Hematopoietic multipotent progenitor cell treated with erythropoietin and hydrocortisone succinate and interleukin-3 and kit ligand, for 8 days (in vitro differentiated cells): ENCODE results near the gene ORAI1.
"Not testable (repeated sequence)": the region's sequence is repeated elsewhere in the genome, so short reads cannot be mapped to it uniquely, and the experiment has no call there.

ENCODE experiments used
- DNase-seq: peaks from one replicate; pipeline ENCODE4 v3.0.0-alpha.2; 2015

ORAI1 gene

GRCh38 chr12:121626087-121626852 is at the start of gene ORAI1:
Gene ORAI1 (plus strand): TSS chr12:121626530.
- DNase-seq: peak; percentile 92

GRCh38 chr12:121576851-121577391 is 49.4 kb upstream of the ORAI1 start:
- no peak for DNase-seq

DNA sequence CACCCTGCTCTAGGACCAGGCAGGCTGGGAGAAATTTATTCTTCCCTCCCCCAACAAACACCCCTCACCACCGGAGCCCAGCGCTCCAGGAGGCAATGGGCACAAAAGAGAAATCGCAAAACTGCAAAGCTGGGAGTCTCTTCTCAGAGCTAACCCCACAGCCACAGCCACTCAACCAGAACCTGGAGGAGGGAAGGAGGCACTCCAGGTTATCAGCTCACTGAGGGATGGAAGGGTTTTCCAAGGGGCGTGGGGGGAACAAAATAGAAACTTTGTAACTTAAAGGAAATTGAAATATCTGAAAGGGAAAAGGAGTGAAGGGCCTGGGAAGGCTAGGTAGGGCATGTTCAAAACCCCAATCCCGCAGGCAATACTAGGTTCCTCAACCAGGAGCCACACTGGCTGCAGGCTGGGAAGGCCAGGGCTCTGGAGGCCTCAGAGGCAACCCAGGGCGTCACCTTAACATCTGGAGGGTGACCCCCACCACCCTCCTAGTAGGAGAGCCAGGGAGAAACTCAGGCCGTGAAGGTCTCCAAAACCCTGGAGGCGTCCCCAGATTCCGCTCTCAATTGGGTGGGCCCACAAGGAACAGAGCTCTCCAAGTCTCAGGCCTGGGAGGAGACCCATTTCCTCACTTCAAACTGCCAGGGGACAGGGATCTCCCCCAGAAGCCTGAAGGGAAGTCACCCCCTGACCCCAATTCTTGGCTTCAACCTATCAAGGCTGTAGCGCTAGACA is 48.7 kb upstream of the ORAI1 start:
- DNase-seq: no peak

GRCh38 chr12:121578230-121579189 is 47.8 kb upstream of the ORAI1 start:
- DNase-seq: no peak

GRCh38 chr12:121579190-121579791 is 47.0 kb upstream of the ORAI1 start:
- DNase-seq: peak; percentile 25

GRCh38 chr12:121579981-121580868 is 46.1 kb upstream of the ORAI1 start:
- DNase-seq: peak; percentile 68

- DNase-seq: peak; percentile 68
Measured at GRCh38 chr12:121580959-121581685, 45.2 kb upstream of the ORAI1 start, which contains the start of gene KDM2B. Gene KDM2B (minus strand): TSS chr12:121581023. CDS start chr12:121580911, 112 bp downstream.

DNA sequence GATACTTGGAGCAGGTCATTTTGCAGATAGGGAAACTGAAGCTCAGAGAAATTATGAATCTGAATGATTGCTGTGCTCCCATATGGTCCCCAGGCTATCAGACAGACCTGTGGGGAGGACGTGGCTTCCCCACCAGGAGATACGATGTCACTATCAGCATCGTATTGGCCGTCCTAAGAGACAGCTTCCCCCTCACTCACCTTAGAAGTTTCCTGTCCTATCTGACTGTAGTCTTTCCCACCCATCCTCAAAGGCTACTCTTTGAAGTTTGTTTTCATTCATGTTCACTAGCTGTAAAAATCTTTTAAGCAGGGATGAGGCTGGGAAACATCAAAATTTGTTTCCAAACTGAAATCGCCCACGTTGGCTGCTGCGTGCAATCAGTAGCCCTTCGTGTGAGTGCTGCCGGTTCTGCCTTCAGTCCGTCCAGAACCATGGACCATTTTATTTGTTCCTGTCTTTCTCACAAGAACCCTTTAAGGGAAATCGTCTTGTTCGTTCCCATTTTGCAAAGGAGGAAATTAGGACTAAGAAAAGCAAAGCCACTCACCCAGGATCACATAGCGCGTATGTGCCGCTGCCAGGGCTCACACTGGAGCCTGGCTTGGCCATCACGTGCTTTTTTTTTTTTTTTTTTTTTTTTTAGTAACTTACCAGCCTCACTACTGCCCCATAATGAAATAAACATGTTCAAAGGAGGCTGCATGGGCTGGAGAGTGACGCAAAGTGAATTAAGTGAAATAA is 44.5 kb upstream of the ORAI1 start:
- peak; percentile 60 for DNase-seq

DNA sequence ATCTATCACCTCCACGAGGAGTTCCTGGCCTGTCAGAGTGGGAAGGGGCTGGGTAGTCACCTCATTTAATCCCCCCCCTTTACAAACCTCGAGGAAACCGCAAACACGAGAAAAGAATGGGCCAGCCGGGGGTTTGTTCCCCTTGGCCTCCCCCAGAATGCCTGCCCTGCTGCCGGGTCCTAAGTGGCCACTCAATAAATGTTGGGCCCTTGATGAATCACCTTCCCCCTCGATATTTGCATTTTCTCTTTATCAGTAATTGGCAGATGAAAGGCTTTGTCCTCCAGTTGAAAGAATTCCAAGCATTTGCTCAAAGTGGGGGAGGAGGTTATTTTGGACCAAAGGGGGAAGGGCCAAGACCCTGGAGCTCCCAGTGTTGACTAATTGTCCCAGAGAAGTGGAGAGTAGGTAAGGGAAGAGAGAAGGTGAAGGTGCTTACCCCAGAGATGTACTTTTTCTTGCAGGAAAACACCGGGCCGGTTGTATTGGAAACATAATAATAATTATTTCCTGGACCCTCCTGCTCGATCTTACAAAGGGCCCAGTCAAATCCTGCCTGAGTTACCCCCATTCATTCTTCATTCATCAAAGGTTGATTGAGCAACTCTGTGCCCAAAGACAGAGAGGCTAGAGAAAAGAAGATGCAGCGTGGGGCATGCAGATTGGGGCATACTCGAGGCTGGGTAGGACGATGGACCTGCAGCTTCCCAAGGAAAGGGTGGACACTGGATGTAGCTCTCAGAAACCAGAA is 43.6 kb upstream of the ORAI1 start:
- peak; percentile 73 for DNase-seq

- not testable (repeated sequence) for DNase-seq
Measured at GRCh38 chr12:121583334-121583661, 43.0 kb upstream of the ORAI1 start.

DNA sequence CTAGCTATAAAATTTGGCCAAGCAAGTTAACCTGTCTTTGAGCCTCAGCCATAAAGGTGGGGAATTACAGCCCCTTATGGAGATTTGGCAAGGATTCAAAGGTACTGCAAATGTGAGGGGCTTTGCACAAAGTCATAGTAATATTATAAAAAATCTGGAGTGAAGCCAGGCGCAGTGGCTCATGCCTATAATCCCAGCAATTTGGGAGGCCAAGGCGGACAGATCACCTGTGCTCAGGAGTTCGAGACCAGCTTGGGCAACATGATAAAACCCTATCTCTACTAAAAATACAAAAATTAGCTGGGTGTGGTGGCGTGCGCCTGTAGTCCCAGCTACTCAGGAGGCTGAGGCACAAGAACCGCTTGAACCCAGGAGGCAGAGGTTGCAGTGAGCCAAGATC is 41.4 kb upstream of the ORAI1 start:
- DNase-seq: peak; percentile 45

GRCh38 chr12:121590476-121591143 is 35.7 kb upstream of the ORAI1 start:
- no peak for DNase-seq

GRCh38 chr12:121592320-121592719 is 34.0 kb upstream of the ORAI1 start:
- no peak for DNase-seq

DNA sequence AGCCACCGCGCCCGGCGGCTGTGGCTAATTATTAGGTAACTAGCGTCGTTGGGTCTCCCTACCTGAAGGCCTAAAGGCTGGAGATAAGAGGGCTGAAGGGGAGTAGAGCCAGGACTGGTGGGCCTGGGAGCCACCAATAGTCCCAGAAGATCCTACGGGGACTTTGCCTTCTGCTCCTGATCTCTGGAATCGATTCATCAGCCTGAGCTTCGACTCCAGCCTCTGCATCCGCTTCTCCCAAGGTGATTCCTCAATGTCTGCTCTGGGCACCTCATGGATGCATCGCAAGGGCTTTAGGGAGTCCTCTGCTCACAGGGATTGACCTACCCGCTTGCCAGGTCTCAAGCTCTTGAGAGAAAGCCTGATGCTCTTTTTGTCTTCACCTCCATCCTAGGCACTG is 30.8 kb upstream of the ORAI1 start:
- DNase-seq: no peak

DNA sequence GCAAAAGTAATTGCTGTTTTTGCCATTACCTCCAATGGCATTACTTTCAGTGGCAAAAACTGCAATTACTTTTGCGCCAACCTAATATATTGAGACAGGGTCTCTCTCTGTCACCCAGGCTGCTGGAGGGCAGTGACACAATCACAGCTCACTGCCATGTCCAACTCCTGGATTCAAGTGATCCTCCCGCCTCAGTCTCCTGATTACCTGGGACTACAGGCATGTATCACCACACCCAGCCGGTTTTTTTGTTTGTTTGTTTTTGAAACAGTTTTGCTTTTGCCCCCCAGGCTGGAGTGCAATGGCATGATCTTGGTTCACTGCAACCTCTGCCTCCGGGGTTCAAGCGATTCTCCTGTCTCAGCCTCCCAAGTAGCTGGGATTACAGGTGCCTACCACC is 29.8 kb upstream of the ORAI1 start:
- no peak for DNase-seq

DNA sequence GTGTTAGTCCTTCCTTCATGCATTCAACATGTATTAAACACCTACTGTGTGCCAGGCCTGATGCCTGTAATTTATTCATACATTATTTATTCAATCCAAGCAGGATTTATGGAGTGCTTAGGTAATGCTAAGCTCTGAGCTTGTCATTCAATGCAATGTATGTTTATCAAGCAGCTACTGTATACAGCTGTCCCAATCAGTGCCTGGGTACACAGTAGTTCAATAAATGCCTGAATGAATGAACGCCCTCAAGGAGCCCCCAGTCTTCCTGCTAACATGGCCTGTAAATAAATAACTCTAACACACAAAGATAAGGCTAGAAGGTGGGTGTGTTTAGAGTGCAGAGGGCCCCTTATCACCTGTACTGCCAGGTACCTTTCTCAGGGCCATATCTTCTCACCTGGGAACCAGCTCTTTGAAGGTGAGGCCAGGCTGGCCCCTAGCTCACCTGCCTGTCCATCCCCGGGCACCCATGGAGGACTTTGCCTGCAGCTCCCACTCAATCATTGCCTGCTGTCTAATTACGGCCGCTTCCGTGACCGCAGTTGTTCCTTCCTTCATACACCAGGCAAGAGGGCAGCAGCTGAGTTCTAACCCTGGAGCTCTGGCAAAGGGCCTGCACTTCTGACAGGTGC is 25.5 kb upstream of the ORAI1 start:
- DNase-seq: no peak

- DNase-seq: no peak
Measured at GRCh38 chr12:121602766-121603165, 23.6 kb upstream of the ORAI1 start.

- DNase-seq: no peak
Measured at GRCh38 chr12:121603581-121603980, 22.7 kb upstream of the ORAI1 start.
